Spleen (tissue), 11 donors: ENCODE measurements around the gene NECAB2. TPM values are rescaled to one million over a fixed set of nuclear protein-coding genes. Genes with fewer than 3 reads are reported as not detected.

ENCODE experiments used
- DNase-seq: peaks from one replicate; pipeline ENCODE4 v3.0.0-alpha.2; 2020
- H3K27ac ChIP-seq, 8 donors: fragments of 200-600 bp; sonication (generic) in 7 of 8; 1 replicate in 4 of 8; 2 replicates in 4 of 8; pipeline versions ENCODE4 v1.5.0 to v1.8.0; 2016 to 2021; ENCODE audit warnings: inconsistent platforms in 4 of 8, mild to moderate bottlenecking in 4 of 8, moderate library complexity in 1 of 8
- H3K27me3 ChIP-seq, 7 donors: fragments of 200-600 bp; sonication (generic) in 6 of 7; replicated peaks in 1 of 7; 1 replicate in 4 of 7; 2 replicates in 3 of 7; pipeline versions ENCODE4 v1.5.0 to v1.8.0; 2016 to 2021; ENCODE audit warnings: inconsistent platforms in 3 of 7, mild to moderate bottlenecking in 1 of 7
- H3K36me3 ChIP-seq, 6 donors: fragments of 200-600 bp; sonication (generic) in 5 of 6; 1 replicate in 4 of 6; 2 replicates in 2 of 6; pipeline versions ENCODE4 v1.5.0 to v1.8.0; 2016 to 2021; ENCODE audit warnings: inconsistent platforms in 2 of 6
- H3K4me1 ChIP-seq, 6 donors: fragments of 200-600 bp; sonication (generic) in 5 of 6; 1 replicate in 3 of 6; 2 replicates in 3 of 6; pipeline versions ENCODE4 v1.5.0 to v1.8.0; 2016 to 2021; ENCODE audit warnings: inconsistent platforms in 3 of 6
- H3K4me3 ChIP-seq, 8 donors: fragments of 200-600 bp; sonication (generic) in 7 of 8; 1 replicate in 4 of 8; 2 replicates in 4 of 8; pipeline versions ENCODE4 v1.5.0 to v1.8.0; 2016 to 2021; ENCODE audit warnings: inconsistent platforms in 4 of 8, mild to moderate bottlenecking in 4 of 8, moderate library complexity in 2 of 8
- H3K9me3 ChIP-seq, 8 donors: fragments of 200-600 bp; sonication (generic) in 7 of 8; 1 replicate in 4 of 8; 2 replicates in 4 of 8; pipeline versions ENCODE4 v1.5.0 to v1.8.0; 2016 to 2021; ENCODE audit warnings: inconsistent platforms in 4 of 8
- POLR2A ChIP-seq, 3 donors: fragments of 450-650 bp; IDR thresholded peaks; one replicate each; pipeline ENCODE4 v1.5.1; 2017; ENCODE audit warnings: antibody characterized with exemption in 3 of 3, mild to moderate bottlenecking in 1 of 3
- POLR2AphosphoS5 ChIP-seq, 3 donors: sonication (generic); formaldehyde crosslinking; IDR thresholded peaks; one replicate each; pipeline ENCODE4 v1.5.1; 2017; ENCODE audit warnings: antibody characterized with exemption in 3 of 3
- WGBS, 5 donors: extraction: QIAGEN DNeasy Blood & Tissue Kit in 3 of 5; methylation state at CpG; one replicate each; pipeline versions ENCODE4 v1.1.5 to v1.1.7; 2013 to 2018; 5-methylcytosine and 5-hydroxymethylcytosine counted together
- intact Hi-C: fragments of 100-400 bp; cut with DNase I; formaldehyde crosslinking; loops from one replicate; pipeline ENCODE4 v1.15.0; 2023; ENCODE audit warnings: low total_unique reads
- polyA plus RNA-seq, 3 donors: library from polyadenylated mRNA; stranded (reverse); fragments of 200-250 nt; gene quantifications; one replicate each; pipeline ENCODE4 v1.2.1, GENCODE V29; 2013
- total RNA-seq, 7 donors: library from RNA; depleted of rRNA in 3 of 7; stranded (reverse); fragments of >200 nt in 3 of 7; fragmentation: NEBNext Ultra II Directional in 4 of 7; extraction: Animal tissue kit (Norgen Biotek cat#: 25700) in 4 of 7; gene quantifications; one replicate each; pipeline versions ENCODE4 v1.1.0 to v1.2.1, GENCODE V29; 2016 to 2021
- TF ChIP-seq, protein P1 (sequence below), 11 experiments: fragments of 200-600 bp in 7 of 11; fragments of 450-650 bp in 4 of 11; sonication (generic) in 4 of 11; IDR thresholded peaks in 8 of 11; conservative IDR thresholded peaks in 3 of 11; 1 replicate in 7 of 11; 2 replicates in 4 of 11; pipeline versions ENCODE4 v1.4.0 to v1.8.0; 2016 to 2021; ENCODE audit warnings: antibody characterized with exemption in 11 of 11, inconsistent platforms in 4 of 11, mild to moderate bottlenecking in 1 of 11
- donor health status: healthy with polysubstance abuse.
- donor health status: DM: no; HTN: no; CAD: no; lungs with moderate emphysema.
- donor health status: DM: no; HTN: no; CAD: no.
- donor health status: Bipolar disorder and iron deficiency.
- donor health status: healthy.
- donor health status: DM: no; HTN: no; CAD: no.
- donor health status: DM: yes; HTN: yes; CAD: no.

The NECAB2 gene
- total and polyA plus RNA-seq, 10 donors = 0.16 to 3.1 (median 1.2) TPM; not detected in 4

DNA sequence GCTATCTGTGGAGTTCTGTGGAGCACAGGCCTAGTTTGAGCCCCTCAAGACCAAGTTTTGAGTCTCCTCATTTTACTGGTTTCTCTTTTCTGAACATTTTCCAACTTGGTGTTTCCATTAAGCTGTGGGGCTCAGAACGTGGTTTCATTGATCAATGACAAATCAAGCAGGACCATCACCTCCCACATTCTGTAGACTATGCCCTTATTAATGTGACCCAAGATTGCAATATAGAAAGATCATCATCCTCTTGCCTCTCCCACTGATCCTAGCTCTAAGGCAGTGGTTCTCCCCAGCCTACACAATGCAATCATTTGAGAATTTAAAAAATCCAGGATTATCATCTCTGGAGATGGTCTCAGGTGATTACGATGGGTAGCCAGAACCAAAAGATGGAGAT, 30.8 kb upstream of the NECAB2 start:
- H3K9me3 ChIP-seq = no peaks in the 10 kb centered on the region
- WGBS, 5 donors = 91 to 100% (median 94%) methylated on average over 2 of the region's 2 CpGs
- no peak overlapping the region for H3K27ac ChIP-seq
- H3K27me3 ChIP-seq = no peaks in the 10 kb centered on the region
- intact Hi-C loops = no loop called here
- H3K4me3 ChIP-seq = no peak overlapping the region
- TF ChIP-seq, protein P1, sequence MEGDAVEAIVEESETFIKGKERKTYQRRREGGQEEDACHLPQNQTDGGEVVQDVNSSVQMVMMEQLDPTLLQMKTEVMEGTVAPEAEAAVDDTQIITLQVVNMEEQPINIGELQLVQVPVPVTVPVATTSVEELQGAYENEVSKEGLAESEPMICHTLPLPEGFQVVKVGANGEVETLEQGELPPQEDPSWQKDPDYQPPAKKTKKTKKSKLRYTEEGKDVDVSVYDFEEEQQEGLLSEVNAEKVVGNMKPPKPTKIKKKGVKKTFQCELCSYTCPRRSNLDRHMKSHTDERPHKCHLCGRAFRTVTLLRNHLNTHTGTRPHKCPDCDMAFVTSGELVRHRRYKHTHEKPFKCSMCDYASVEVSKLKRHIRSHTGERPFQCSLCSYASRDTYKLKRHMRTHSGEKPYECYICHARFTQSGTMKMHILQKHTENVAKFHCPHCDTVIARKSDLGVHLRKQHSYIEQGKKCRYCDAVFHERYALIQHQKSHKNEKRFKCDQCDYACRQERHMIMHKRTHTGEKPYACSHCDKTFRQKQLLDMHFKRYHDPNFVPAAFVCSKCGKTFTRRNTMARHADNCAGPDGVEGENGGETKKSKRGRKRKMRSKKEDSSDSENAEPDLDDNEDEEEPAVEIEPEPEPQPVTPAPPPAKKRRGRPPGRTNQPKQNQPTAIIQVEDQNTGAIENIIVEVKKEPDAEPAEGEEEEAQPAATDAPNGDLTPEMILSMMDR (IDR thresholded peaks at IDR 0.05 in 8 of 11, conservative IDR thresholded peaks at IDR 0.05 in 3 of 11) = no peak
- no peak for TF ChIP-seq POLR2AphosphoS5 (IDR thresholded peaks at IDR 0.05)
- no peaks in the 10 kb centered on the region for H3K36me3 ChIP-seq
- no peak for DNase-seq
- H3K4me1 ChIP-seq = peaks cover 0 to 22% (median 8%) of the 10 kb centered on the region in 6 donors

DNA sequence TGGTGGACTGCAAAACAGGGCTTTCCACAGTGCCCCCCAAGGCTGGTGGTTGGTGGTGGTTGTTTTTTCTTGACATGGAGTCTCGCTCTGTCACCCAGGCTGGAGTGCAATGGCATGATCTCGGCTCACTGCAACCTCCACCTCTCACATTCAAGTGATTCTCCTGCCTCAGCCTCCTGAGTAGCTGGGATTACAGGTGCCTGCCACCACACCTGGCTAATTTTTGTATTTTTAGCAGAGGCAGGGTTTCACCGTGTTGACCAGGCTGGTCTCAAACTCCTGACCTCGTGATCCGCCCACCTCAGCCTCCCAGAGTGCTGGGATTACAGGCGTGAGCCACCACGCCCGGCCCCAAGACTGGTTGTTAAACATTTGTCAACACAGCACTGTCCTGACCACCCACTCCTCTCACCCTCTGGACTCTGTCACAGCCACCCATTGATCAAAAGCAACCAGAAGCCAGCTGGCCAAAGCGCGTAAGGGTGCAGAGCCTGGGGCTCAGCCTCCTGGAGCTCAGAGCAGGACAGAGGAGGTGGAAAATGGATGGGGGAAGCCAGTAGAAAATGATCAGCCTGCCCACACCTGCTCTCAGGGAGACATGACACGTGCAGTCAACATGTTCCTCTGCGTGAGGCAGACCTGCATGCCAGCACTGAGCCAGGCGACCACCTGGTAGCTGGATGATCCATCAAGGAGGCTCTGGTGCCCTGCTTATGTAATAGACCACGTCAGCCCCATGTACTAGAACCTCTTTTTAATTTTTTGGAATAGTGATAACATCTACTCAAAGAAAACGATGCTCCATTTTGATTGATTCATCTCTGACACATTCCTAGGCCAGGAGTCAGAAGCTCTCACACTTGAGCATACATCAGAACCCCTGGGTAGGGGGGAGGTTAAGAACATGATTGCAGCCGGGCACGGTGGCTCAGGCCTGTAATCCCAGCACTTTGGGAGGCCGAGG, 29.8 kb upstream of the NECAB2 start:
- H3K4me1 ChIP-seq = peaks cover 0 to 32% (median 11%) of the 10 kb centered on the region in 6 donors
- no peak overlapping the region for H3K4me3 ChIP-seq
- 89 to 94% (median 91%) methylated on average over 18 of the region's 18 CpGs for WGBS, 5 donors
- no peaks in the 10 kb centered on the region for H3K36me3 ChIP-seq
- H3K27ac ChIP-seq = peak overlapping the region in 5 of 8 donors; percentile 53 to 67 (median 57)
- DNase-seq = no peak
- no peaks in the 10 kb centered on the region for H3K9me3 ChIP-seq
- H3K27me3 ChIP-seq = no peaks in the 10 kb centered on the region
- intact Hi-C loops = no loop called here
- no peak for TF ChIP-seq POLR2AphosphoS5 (IDR thresholded peaks at IDR 0.05)
- TF ChIP-seq, protein P1 (IDR thresholded peaks at IDR 0.05 in 8 of 11, conservative IDR thresholded peaks at IDR 0.05 in 3 of 11) = no peak
- TF ChIP-seq POLR2A (IDR thresholded peaks at IDR 0.05) = no peak

DNA sequence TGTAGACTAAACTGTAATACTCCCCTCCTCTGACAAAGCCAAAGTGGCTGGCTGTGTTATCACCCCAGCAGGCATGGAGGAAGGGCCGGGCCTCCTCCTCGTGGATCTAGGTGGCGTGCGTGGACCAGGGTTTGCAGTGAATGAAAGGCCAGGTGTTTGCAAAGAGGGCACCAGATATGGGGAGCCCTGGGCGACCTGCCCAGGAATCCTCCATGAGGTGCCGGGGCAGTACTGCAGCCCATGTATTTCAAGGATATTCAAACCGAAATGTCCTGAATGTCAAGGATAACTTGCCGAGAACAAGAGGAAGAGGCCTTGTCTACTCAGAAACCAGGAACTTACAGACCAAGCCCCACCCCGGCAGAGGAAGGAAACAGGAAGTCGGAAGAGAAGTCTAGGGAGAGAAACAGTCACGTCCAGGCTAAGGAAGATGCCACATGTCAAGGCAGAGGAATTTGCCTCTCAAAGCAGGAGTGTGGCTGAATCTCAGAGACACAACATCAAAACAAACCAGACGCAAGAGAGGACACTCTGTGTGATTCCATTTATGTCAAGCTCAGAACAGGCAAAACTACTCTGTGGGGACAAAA, 28.7 kb upstream of the NECAB2 start:
- intact Hi-C loops = no loop called here
- Histone ChIP-seq H3K9me3 (no peaks in the 10 kb centered on the region), H3K27me3 (no peaks in the 10 kb centered on the region), H3K4me1 (peaks cover 0 to 36% (median 12%) of the 10 kb centered on the region in 6 donors), H3K27ac (peak overlapping the region in 7 of 8 donors; percentile 26 to 71 (median 57)), H3K36me3 (no peaks in the 10 kb centered on the region), H3K4me3 (no peak overlapping the region)
- WGBS, 5 donors = 53 to 63% (median 62%) methylated on average over 12 of the region's 12 CpGs
- DNase-seq = peak; percentile 80
- TF ChIP-seq POLR2AphosphoS5 (IDR thresholded peaks at IDR 0.05) (peak; percentile 44 to 69 (median 62)), POLR2A (IDR thresholded peaks at IDR 0.05) (no peak)
- TF ChIP-seq, protein P1 (IDR thresholded peaks at IDR 0.05 in 8 of 11, conservative IDR thresholded peaks at IDR 0.05 in 3 of 11) = peak in 8 of 11 experiments; percentile 10 to 39 (median 34)

DNA sequence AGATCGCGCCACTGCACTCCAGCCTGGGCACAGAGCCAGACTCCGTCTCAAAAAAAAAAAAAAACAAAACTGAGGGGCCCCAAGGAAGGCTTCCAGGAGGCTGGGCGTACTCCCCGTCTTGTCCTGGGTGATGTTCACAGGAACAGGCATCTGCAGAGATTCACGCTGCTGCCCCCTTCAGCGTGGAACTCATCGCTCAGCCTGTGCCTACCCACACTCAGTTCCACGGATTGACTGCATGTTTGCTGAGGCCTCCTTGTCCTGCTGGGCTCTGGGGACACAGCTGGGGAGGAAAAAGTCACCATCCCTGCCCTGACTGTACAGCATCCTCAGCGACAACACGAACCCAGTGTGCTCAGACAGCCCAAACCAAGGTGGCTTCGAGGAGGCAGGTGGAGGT, 27.9 kb upstream of the NECAB2 start:
- Histone ChIP-seq H3K27me3 (no peaks in the 10 kb centered on the region), H3K27ac (peak overlapping the region in 4 of 8 donors; percentile 26 to 67 (median 59)), H3K36me3 (no peaks in the 10 kb centered on the region), H3K4me1 (peaks cover 0 to 36% (median 12%) of the 10 kb centered on the region in 6 donors), H3K4me3 (no peak overlapping the region), H3K9me3 (no peaks in the 10 kb centered on the region)
- 71 to 81% (median 77%) methylated on average over 10 to 12 of the region's 12 CpGs for WGBS, 5 donors
- no peak for TF ChIP-seq POLR2AphosphoS5 (IDR thresholded peaks at IDR 0.05)
- TF ChIP-seq, protein P1 (IDR thresholded peaks at IDR 0.05 in 8 of 11, conservative IDR thresholded peaks at IDR 0.05 in 3 of 11) = no peak
- no peak for TF ChIP-seq POLR2A (IDR thresholded peaks at IDR 0.05)
- intact Hi-C loops = no loop called here
- DNase-seq = no peak
